Lung (tissue), 12 donors: ENCODE data around the gene BCL2. TPM values are rescaled to one million over a fixed set of nuclear protein-coding genes. Genes with fewer than 3 reads are reported as not detected.

Source experiments
- ATAC-seq: fragments of 200-7000 bp; cut with Tn5 transposase; one replicate; pipeline ENCODE4 v1.9.1; 2020; ENCODE audit warnings: moderate number of reproducible peaks; ENCODE audit not compliant: insufficient read depth, low FRiP score
- DNase-seq, 3 donors: peaks; one replicate each; pipeline ENCODE4 v3.0.0-alpha.2; 2013 to 2017
- H3K27ac ChIP-seq, 2 donors: one replicate each; pipeline ENCODE4 v1.5.1; 2013; ENCODE audit warnings: mild to moderate bottlenecking in 2 of 2, moderate library complexity in 2 of 2, control low read depth in 1 of 2, inconsistent platforms in 1 of 2, low read depth in 1 of 2, low read length in 1 of 2
- H3K27me3 ChIP-seq, 3 donors: one replicate each; pipeline ENCODE4 v1.5.1; 2013; ENCODE audit warnings: low read length in 2 of 3; ENCODE audit not compliant: control insufficient read depth in 3 of 3, insufficient read depth in 3 of 3
- H3K36me3 ChIP-seq, 4 donors: one replicate each; pipeline ENCODE4 v1.5.1; 2013; ENCODE audit warnings: low read length in 4 of 4, mild to moderate bottlenecking in 1 of 4, moderate library complexity in 1 of 4; ENCODE audit not compliant: control insufficient read depth in 4 of 4, insufficient read depth in 4 of 4
- H3K4me1 ChIP-seq, 5 donors: one replicate each; pipeline ENCODE4 v1.5.1; 2013; ENCODE audit warnings: low read length in 5 of 5, mild to moderate bottlenecking in 2 of 5, moderate library complexity in 1 of 5; ENCODE audit not compliant: control insufficient read depth in 5 of 5, insufficient read depth in 5 of 5
- H3K4me3 ChIP-seq: one replicate; pipeline ENCODE4 v1.5.1; 2013; ENCODE audit warnings: mild to moderate bottlenecking, control low read depth, moderate library complexity
- H3K9ac ChIP-seq, 2 donors: one replicate each; pipeline ENCODE4 v1.5.1; 2013; ENCODE audit warnings: low read length in 2 of 2, control low read depth in 1 of 2; ENCODE audit not compliant: insufficient read depth in 1 of 2
- H3K9me3 ChIP-seq, 4 donors: one replicate each; pipeline ENCODE4 v1.5.1; 2013; ENCODE audit warnings: low read length in 3 of 4, mild to moderate bottlenecking in 1 of 4, moderate library complexity in 1 of 4; ENCODE audit not compliant: control insufficient read depth in 4 of 4, insufficient read depth in 3 of 4
- CTCF ChIP-seq: IDR thresholded peaks from 2 replicates; pipeline ENCODE4 v1.5.1; 2012; ENCODE audit warnings: mild to moderate bottlenecking; ENCODE audit errors: control extremely low read depth, extremely low read depth
- WGBS, 2 donors: extraction: QIAGEN DNeasy Blood & Tissue Kit; methylation state at CpG; one replicate each; pipeline ENCODE4 v1.1.7; 2013; 5-methylcytosine and 5-hydroxymethylcytosine counted together
- polyA plus RNA-seq, 2 donors: library from polyadenylated mRNA; stranded (reverse); fragments of 200-250 nt; gene quantifications; one replicate each; pipeline ENCODE4 v1.2.1, GENCODE V29; 2013
- total RNA-seq, 2 donors: library from RNA; depleted of rRNA in 1 of 2; stranded (reverse); fragments of >200 nt in 1 of 2; gene quantifications; one replicate each; pipeline ENCODE4 v1.2.1, GENCODE V29; 2014 to 2021
- donor health status: control.
- donor health status: control.
- donor health status: Bipolar disorder and iron deficiency.
- donor health status: healthy.
- donor health status: DM: yes; HTN: yes; CAD: no.

Gene BCL2
- total and polyA plus RNA-seq, 4 donors = 1.5 to 30.9 (median 5.3) TPM

- no peaks in the 10 kb centered on the region for H3K36me3 ChIP-seq
- no peak overlapping the region for H3K27ac ChIP-seq
- H3K4me1 ChIP-seq = peaks cover 0 to 22% (median 4%) of the 10 kb centered on the region in 5 donors
- H3K9me3 ChIP-seq = no peaks in the 10 kb centered on the region
- no peak for ATAC-seq
- no peak for DNase-seq
- H3K27me3 ChIP-seq = no peaks in the 10 kb centered on the region
- 88 to 92% methylated on average over 4 of the region's 4 CpGs for WGBS, 2 donors
- no peak overlapping the region for H3K9ac ChIP-seq
- H3K4me3 ChIP-seq = no peak overlapping the region
- TF ChIP-seq CTCF = no peak
Observed at GRCh38 chr18:63271148-63271547, 48.4 kb downstream of the BCL2 start.

- peaks cover 0 to 18% (median 7%) of the 10 kb centered on the region in 5 donors for H3K4me1 ChIP-seq
- TF ChIP-seq CTCF = no peak
- no peak for ATAC-seq
- H3K36me3 ChIP-seq = no peaks in the 10 kb centered on the region
- no peak overlapping the region for H3K27ac ChIP-seq
- H3K4me3 ChIP-seq = no peak overlapping the region
- no peak for DNase-seq
- H3K9ac ChIP-seq = no peak overlapping the region
- no peaks in the 10 kb centered on the region for H3K27me3 ChIP-seq
- H3K9me3 ChIP-seq = no peaks in the 10 kb centered on the region
- WGBS, 2 donors = 87 to 91% methylated on average over 8 of the region's 8 CpGs
Observed at GRCh38 chr18:63267975-63268721, 51.4 kb downstream of the BCL2 start.

- Histone ChIP-seq H3K27ac (no peak overlapping the region), H3K27me3 (no peaks in the 10 kb centered on the region), H3K4me3 (no peak overlapping the region), H3K4me1 (peaks cover 0 to 8% (median 7%) of the 10 kb centered on the region in 5 donors), H3K36me3 (no peaks in the 10 kb centered on the region), H3K9ac (no peak overlapping the region), H3K9me3 (no peaks in the 10 kb centered on the region)
- ATAC-seq = no peak
- no peak for DNase-seq
- 71 to 80% methylated on average over 8 of the region's 8 CpGs for WGBS, 2 donors
- no peak for TF ChIP-seq CTCF
Observed at GRCh38 chr18:63266888-63267790, 52.4 kb downstream of the BCL2 start.
